ENCODE results near the gene NLRP10.
"Not testable (repeated sequence)": the region's sequence is repeated elsewhere in the genome, so short reads cannot be mapped to it uniquely, and the experiment has no call there.

Gene NLRP10

GRCh38 chr11:8002676-8003075 lies 37.4 kb upstream of the NLRP10 start:
- Histone ChIP-seq H3K9me3 (no peaks in the 10 kb centered on the region), H3K36me3 (peaks cover 23% of the 10 kb centered on the region), H3K27me3 (peaks cover 8% of the 10 kb centered on the region), H3K4me3 (ENCODE audit: low read depth in 1 of 2, low read length in 1 of 2) (no peak overlapping the region), H3K4me1 (ENCODE audit: control insufficient read depth in 1 of 2, insufficient read depth in 1 of 2, low read depth in 1 of 2, low read length in 1 of 2) (no peaks in the 10 kb centered on the region), H3K27ac (no peak overlapping the region)
- no peak for TF ChIP-seq CTCF (IDR thresholded peaks at IDR 0.05)

GRCh38 chr11:8000390-8000789 lies 35.1 kb upstream of the NLRP10 start:
- Histone ChIP-seq H3K27me3 (peaks cover 8% of the 10 kb centered on the region), H3K9me3 (no peaks in the 10 kb centered on the region), H3K4me1 (ENCODE audit: control insufficient read depth in 1 of 2, insufficient read depth in 1 of 2, low read depth in 1 of 2, low read length in 1 of 2) (peaks cover under 1% of the 10 kb centered on the region in 2 experiments), H3K36me3 (peaks cover 46% of the 10 kb centered on the region), H3K27ac (no peak overlapping the region), H3K4me3 (ENCODE audit: low read depth in 1 of 2, low read length in 1 of 2) (no peak overlapping the region)
- TF ChIP-seq CTCF (IDR thresholded peaks at IDR 0.05), result no peak

- Histone ChIP-seq H3K27me3 (peaks cover 8% of the 10 kb centered on the region), H3K4me3 (ENCODE audit: low read depth in 1 of 2, low read length in 1 of 2) (no peak overlapping the region), H3K4me1 (ENCODE audit: control insufficient read depth in 1 of 2, insufficient read depth in 1 of 2, low read depth in 1 of 2, low read length in 1 of 2) (peaks cover 4 to 5% of the 10 kb centered on the region in 2 experiments), H3K27ac (no peak overlapping the region), H3K9me3 (no peaks in the 10 kb centered on the region), H3K36me3 (peaks cover 51% of the 10 kb centered on the region)
- TF ChIP-seq CTCF (IDR thresholded peaks at IDR 0.05), result no peak
Observed at GRCh38 chr11:7999795-8000194, 34.5 kb upstream of the NLRP10 start.

DNA sequence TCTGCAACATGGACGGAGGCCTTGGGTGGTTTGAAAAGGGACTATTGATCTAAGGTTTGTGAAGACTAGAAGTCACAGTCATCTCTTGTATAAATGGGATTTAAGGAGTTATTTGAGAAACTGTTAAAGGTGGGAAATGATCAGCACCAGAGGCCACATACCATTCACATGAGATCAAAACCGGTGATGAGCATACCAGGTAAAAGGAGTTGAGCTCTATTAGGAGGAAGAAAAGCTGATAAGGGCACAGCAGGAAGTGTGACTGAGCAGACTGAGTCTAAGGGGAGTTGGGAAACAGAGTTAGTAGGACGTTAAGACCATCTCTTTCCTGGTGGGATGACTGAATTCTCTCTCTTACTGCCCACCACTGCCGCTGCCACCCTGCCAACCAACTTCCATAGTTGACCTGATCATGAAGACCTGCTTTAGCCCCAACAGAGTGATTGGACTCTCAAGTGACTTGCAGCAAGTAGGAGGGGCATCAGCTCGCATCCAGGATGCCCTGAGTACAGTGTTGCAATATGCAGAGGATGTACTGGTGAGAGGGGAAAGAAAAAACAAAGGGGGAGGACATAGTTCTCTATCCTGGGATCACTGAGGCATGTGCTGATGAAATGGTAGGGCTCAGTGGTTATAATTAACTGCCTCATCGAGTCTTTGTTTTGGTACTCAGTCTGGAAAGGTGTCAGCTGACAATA lies 29.5 kb upstream of the NLRP10 start:
- H3K27me3 ChIP-seq, result no peaks in the 10 kb centered on the region
- no peaks in the 10 kb centered on the region for H3K9me3 ChIP-seq
- peaks cover 4 to 5% of the 10 kb centered on the region in 2 experiments for H3K4me1 ChIP-seq (ENCODE audit: control insufficient read depth in 1 of 2, insufficient read depth in 1 of 2, low read depth in 1 of 2, low read length in 1 of 2)
- H3K36me3 ChIP-seq, result peaks cover 84% of the 10 kb centered on the region
- no peak overlapping the region for H3K4me3 ChIP-seq (ENCODE audit: low read depth in 1 of 2, low read length in 1 of 2)
- TF ChIP-seq CTCF (IDR thresholded peaks at IDR 0.05), result no peak
- H3K27ac ChIP-seq, result no peak overlapping the region

GRCh38 chr11:7987560-7987883 lies 22.3 kb upstream of the NLRP10 start:
- H3K9me3 ChIP-seq, result not testable (repeated sequence)
- Histone ChIP-seq H3K27ac (peak overlapping the region; percentile 76), H3K4me1 (ENCODE audit: control insufficient read depth in 1 of 2, insufficient read depth in 1 of 2, low read depth in 1 of 2, low read length in 1 of 2) (peaks cover 16 to 18% of the 10 kb centered on the region in 2 experiments)

GRCh38 chr11:7986768-7987559 lies 21.7 kb upstream of the NLRP10 start, which contains the start of gene EIF3F:
TSS of gene EIF3F (plus strand) at chr11:7987337. CDS start at chr11:7987353, 16 bp downstream.
- Histone ChIP-seq H3K36me3 (peaks cover 11% of the 10 kb centered on the region), H3K9me3 (no peaks in the 10 kb centered on the region), H3K27ac (peak within 1 kb of the TSS; percentile 76), H3K4me3 (ENCODE audit: low read depth in 1 of 2, low read length in 1 of 2) (peak within 1 kb of the TSS; percentile 61 to 68), H3K27me3 (peaks cover 28% of the 10 kb centered on the region), H3K4me1 (ENCODE audit: control insufficient read depth in 1 of 2, insufficient read depth in 1 of 2, low read depth in 1 of 2, low read length in 1 of 2) (peaks cover 16 to 18% of the 10 kb centered on the region in 2 experiments)
- TF ChIP-seq CTCF (IDR thresholded peaks at IDR 0.05), result peak; percentile 81

More at GRCh38 chr11:7987560-7987883, 22.3 kb upstream of the NLRP10 start:
- H3K4me3 ChIP-seq (ENCODE audit: low read depth in 1 of 2, low read length in 1 of 2), result peak overlapping the region; percentile 61 to 68
- H3K27me3 ChIP-seq, result peaks cover 26% of the 10 kb centered on the region
- H3K36me3 ChIP-seq, result peaks cover 16% of the 10 kb centered on the region
